DMS 273 (cell line): ENCODE results near the gene EFNB3.

ENCODE experiments used
- DNase-seq: peaks from one replicate; lab custom pipeline; 2025; ENCODE audit not compliant: unreplicated experiment; lab: John Stamatoyannopoulos, UW

Gene EFNB3

DNA sequence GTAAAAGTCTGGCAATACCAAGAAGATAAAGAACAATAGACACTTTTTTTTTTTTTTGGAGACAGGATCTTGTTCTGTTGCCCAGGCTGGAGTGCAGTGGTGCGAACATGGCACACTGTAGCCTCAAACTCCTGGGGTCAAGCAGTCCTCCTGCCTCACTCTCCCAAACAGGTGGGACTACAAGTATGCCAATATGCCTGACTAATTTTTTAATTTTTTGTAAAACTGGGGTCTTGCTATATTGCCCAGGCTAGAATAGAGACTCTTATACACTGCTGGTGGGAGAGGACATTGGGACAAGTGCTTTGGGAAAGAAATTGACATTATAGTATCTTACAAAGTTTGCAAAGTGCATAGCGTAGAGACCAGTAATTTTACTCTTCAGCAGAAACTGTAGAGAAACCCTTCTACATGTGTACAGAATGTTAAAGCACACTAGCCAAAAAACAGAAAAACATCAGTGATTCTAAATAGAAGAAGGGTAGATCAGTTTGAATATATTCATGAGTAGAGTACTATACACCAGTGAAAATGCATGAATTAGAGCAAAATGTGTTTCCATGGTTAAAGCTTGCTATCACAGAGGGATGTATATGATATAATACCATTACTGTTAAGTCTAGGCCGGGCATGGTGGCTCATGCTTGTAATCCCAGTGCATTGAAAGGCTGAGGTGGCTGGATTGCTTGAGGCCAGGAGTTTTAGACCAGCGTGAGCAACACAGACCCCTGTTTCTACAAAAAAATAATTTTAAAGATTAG, 7.0 kb upstream of the EFNB3 start:
- DNase-seq: no peak

DNA sequence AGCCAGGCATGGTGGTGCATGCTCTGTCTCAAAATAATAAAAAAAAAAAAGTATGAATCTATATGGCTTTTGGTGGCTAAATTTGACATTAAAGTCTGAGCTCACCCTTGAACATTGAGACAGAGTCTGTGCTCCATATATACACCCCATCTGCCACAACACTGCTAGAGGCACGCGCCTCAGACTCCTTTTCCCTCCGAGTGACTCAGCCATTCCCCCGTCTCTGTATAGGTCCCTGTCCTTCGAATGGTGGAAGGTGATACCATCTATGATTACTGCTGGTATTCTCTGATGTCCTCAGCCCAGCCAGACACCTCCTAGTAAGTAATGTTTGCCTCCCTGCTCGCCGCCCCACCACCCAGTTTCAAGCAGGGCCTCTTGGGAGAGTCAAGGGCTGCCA, 4.5 kb upstream of the EFNB3 start:
- DNase-seq: no peak

DNA sequence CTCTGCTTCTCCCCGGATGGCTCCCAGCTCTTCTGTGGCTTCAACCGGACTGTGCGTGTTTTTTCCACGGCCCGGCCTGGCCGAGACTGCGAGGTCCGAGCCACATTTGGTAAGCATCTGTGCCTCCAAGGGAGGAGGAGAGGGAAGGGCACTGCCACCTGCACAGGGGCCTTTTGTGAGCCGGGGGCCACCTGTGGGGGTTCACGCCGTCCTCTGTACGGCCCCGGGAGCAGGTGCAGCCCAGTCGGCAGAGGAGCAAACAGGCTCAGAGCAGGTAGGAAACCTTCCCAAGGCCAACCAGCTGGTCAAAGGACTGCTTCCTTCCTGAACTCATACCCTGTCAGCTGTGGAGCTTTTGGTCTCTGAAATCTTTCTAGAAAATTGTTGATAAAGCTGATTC, 3.3 kb upstream of the EFNB3 start:
- no peak for DNase-seq

DNA sequence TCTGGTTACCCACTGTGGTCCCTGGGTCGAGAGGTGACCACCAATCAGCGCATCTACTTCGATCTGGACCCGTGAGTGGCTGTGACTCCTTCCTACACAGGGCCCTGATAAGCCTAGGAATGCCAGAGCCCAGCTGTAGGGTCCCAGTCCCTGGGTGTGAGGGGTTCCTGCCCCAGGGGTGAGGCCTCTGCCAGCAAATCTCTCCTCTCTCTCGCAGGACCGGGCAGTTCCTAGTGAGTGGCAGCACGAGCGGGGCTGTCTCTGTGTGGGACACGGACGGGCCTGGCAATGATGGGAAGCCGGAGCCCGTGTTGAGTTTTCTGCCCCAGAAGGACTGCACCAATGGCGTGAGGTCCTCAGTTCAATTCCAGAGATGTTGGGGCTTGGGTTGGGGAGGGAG, 2.2 kb upstream of the EFNB3 start:
- DNase-seq: no peak

DNA sequence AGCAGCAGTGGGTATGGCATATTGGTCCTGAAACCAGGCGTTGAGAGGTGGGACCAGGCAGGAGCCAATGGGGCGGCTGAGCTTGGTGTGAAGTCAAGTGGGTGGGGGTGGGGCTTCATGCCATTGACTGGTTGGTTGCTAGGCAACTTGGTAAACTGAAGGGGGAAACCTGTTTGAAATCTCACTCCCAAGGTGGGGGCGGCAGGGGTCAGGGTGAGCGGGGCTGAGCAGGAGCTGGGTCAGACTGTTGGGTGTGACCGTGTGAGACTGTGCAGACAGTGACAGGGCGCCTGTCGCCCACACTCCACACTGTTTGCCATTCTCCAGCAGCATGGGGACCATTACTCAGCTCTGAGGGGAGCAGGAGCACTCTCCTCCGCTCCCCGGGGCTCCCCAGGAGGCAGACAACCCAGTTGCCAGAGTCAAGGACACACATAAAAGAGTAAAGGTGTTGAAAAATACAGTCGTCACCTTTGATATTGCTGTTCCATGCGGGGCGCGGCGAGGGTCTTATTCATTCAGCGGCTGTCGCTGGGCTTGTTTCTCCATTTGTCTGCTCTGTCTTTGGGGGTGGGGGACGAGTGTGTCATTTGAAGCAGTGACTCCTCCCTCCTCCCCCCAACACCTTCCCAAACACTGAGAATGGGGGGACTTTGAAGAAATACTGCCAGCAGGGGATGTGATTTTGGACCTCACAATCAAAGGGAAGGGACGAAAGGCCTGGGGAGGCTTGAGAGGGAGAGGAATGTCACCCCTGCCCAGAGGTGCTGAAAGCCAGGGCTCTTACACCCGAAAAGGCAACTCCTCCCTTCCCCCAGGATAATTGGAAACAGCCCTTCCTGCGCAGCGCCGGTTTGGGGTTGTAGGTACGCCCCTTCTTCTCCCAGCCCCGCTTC, 1.2 kb upstream of the EFNB3 start:
- peak; percentile 64 for DNase-seq

DNA sequence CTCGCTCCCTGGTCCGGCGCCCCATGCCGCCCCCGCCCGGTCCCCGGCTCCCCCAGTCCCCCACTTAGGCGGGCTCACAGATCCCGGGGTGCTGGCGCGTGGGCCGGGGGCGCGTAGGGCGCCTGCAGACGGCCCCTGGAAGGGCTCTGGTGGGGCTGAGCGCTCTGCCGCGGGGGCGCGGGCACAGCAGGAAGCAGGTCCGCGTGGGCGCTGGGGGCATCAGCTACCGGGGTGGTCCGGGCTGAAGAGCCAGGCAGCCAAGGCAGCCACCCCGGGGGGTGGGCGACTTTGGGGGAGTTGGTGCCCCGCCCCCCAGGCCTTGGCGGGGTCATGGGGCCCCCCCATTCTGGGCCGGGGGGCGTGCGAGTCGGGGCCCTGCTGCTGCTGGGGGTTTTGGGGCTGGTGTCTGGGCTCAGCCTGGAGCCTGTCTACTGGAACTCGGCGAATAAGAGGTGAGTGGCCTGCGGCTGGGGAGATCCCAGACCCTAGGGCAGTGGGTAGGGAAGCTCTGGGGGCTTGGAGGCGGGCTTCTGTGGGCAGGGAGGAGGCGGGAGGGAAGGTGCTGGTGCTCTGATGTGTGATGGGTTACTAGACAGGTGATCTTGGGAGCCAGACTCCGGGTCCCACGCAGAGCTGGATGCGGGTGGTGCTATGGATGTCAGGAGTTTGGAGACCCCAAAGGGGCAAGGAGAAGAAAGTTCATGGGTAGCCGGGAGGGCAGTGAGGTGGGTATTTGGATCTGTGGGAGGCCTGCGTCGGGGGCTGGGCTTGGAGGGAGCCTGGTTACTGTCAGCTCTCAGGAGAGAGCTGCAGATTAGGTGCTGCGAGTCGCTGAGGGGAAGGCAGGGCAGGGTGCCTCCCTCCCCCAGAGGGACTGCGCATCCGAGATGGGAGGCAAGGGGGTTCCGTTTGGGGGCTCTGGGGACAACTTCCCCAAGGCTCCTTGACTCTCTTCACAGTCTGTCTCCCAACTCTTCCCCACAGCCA, 560 bp downstream of the EFNB3 start:
- no peak for DNase-seq

DNA sequence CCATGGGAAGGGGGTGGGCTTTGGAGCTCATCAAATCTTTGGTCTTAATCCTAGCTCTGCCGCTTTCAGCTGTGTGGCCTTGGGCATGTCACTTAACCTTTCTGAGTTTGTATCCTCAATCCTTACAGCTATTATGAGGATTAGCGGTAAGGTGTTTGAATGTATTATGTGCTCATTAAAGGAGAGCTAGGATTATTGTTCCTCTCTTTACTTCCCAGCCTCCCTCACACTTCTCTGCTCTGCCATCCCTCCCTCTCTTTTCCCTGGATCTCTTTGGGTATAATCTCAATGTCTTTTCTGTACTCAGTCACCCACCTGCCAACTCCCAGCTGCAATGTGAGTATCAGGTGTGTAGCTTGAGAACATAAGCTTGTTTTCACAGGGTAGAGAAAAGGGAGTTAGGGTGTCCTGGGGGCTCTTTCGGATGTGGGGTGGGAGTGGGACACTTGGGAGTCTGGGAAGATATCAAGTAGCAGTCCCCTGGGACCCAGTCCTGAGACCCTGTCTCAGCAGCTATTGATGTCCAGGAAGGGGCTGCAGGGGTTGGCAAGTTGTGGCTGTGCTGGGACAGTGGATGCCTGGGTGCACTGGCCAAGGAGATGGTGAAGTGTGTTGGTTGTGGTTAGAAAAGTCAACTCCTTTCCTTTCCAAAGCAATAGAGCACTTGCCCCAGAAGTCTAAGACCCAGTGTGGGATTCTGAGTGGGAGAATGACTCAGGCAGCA, 1.8 kb downstream of the EFNB3 start:
- no peak for DNase-seq

DNA sequence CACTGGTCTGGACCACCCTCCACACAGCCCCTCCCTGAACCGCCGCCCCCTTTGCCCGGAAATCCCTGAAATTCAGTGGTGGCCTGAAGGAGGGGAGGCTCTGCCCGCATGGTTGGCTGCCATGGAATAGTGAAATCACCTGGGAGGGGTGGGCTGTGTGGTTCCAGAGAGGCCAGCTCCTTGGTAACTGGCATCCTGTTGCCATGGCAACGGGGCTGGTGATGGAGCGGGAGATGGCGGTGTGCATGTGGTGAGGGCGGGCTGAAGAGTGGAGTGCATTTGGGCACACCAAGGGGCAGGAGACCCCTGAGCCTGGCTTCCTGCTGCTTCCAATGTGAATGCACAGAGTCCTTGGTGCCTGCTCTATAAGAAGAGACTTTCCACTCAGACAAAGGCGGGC, 2.4 kb downstream of the EFNB3 start:
- DNase-seq: peak; percentile 59

DNA sequence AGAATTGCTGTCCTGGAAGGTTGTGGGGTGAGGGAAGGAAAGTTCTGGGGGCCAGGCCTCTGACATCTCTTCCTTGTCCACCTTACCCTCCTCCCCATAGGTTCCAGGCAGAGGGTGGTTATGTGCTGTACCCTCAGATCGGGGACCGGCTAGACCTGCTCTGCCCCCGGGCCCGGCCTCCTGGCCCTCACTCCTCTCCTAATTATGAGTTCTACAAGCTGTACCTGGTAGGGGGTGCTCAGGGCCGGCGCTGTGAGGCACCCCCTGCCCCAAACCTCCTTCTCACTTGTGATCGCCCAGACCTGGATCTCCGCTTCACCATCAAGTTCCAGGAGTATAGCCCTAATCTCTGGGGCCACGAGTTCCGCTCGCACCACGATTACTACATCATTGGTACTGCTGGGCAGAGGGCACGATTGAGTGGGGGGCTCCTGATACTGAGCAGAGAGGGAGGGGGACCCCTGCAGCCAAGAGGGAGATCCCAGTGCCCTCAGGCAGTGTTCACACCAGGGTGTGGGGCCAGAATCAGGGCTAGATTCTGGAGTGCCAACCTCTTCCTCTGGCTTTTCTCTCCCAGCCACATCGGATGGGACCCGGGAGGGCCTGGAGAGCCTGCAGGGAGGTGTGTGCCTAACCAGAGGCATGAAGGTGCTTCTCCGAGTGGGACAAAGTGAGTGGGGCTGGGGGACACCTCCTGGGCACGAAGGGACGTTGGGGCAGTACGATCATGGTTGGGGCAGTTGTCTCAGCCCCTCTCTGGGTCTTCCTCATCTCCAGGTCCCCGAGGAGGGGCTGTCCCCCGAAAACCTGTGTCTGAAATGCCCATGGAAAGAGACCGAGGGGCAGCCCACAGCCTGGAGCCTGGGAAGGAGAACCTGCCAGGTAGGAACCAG, 3.1 kb downstream of the EFNB3 start:
- DNase-seq: no peak

DNA sequence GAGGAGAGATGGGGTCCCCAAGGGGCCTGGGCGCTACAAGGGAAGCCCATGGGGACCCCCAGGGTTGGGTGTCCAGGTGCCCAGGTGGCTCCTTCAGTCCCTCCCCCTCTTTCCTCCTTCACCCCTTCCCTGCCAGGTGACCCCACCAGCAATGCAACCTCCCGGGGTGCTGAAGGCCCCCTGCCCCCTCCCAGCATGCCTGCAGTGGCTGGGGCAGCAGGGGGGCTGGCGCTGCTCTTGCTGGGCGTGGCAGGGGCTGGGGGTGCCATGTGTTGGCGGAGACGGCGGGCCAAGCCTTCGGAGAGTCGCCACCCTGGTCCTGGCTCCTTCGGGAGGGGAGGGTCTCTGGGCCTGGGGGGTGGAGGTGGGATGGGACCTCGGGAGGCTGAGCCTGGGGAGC, 4.0 kb downstream of the EFNB3 start:
- DNase-seq: no peak

DNA sequence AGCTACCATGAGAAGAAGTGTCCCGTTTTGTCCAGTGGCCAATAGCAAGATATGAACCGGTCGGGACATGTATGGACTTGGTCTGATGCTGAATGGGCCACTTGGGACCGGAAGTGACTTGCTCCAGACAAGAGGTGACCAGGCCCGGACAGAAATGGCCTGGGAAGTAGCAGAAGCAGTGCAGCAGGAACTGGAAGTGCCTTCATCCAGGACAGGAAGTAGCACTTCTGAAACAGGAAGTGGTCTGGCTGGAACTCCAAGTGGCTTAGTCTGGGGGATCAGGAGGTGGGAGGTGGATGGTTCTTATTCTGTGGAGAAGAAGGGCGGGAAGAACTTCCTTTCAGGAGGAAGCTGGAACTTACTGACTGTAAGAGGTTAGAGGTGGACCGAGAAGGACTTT, 5.3 kb downstream of the EFNB3 start:
- no peak for DNase-seq

DNA sequence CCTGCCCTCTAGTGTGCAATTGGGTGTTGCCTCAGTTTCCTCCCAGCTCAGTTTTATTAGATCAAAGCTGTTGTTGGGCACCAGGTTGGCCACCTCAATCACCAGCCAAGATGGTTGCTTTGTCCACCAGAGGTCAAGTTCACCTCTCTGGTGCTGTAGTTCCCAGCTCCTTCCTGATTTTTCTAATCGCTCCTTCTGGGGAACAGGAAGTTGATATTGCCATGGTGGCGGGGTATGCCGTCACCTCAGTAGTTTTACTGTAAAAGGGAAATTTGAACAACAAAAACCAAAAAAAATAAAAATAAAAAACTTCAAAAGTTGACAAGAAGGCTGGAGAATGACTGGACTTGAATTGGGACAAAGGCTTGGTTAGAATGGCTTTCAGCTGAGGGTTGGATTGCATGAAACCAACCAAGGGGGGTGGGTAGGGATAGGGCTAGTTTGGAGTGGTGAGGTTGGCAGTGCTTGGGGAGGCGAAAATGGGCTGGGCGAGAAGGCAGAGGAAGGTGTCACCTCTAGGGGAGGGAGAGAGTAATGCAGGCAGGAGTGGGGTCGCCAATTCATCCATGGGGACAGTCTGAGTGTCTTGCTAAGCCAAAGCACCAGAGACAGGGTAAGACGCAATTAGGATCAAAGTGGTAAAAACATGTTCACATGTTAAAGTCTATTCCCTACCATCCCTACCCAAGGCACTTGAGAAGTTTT, 6.2 kb downstream of the EFNB3 start:
- peak; percentile 27 for DNase-seq

DNA sequence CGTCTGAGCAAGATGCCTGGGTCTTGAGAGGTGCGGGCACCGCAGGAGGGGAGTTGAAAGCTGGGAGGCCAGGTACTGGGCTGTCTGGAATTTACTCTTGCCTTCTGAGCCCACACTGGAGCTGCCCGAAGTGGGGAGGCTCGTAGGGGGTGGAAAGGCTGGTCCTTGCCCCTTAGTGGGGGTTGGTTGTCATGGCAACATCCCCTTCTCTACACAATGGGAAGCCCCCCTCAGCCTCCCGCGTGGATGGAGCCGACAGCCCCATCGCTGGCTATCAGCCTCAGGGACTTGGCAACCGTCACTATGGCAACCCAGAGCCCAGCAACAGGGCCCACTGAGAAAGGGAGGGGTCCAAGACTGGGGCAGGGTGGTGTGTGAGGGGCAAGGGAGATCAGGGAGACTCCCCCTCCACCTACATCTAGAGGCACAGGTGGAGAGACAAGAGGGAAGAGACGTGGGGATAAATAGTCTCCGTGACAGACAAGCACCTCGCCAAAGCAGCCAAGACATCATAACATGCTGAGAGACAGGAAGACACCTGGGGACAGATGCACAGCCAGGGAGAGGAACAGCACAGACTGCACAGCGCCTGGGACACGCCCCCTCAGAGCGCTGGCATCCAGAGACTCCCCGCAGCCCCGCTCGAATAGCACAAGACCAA, 7.2 kb downstream of the EFNB3 start:
- DNase-seq: peak; percentile 43

DNA sequence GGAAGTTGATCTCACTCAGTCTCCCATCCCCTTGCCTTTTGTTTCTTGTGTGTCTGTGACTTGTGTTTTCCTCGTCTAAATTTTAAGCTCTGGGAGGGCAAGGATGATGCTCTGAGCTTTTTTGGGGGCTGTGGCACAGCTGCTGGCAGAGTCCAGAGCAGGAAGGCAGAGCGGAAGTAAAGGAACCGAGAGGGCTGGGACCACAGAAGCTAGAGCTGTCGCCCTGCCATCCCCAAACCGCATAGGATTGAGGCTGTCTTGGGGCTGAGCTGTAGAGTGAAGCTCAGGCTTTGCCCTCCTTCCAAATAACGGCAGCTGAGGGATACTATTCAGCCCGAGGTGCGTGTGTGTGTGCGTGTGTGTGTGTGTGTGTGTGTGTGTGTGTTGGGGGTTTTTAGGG, 8.8 kb downstream of the EFNB3 start:
- DNase-seq: no peak

DNA sequence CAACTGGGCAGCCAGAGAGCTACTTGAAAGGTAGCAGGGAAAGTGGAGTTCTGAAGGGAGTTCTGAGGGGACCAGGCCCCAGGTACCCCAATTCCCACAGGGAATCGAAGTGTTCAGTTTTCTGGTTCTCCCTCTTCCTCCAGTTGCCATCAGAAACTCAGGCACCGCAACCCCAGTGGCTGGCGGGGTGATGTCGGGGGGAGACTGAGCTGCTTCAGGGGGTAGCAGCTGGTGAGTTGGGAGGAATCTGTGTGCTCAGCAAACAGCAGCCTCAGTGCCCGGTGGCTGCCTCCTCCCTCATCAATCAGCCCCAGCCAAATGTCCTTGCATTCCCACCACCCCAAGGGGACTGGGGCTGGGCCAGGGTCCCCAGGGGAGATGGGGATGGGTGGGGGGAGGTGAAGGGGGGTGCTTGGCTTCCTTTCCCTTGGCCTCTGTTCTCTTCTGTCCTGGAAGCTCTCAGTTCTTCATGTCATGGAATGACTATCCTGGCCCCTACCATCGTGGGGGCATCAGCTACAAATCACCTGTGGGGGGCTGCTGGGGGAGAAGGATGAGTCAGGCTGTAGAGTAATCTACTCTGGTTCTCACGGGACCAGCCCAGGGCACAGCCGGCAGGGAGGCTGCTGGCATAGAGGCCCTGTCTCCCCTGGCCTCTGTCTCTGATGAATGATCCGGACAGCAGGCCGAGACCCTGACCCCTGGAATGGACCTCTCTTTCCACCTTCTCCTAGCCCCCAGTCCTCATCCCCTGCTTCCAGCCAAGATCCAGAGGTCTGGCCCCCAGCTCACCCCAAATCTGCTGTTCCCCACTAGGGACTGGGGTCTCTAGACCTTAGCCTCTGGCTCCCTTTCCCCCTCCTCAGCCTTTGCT, 10.0 kb downstream of the EFNB3 start:
- DNase-seq: no peak

DNA sequence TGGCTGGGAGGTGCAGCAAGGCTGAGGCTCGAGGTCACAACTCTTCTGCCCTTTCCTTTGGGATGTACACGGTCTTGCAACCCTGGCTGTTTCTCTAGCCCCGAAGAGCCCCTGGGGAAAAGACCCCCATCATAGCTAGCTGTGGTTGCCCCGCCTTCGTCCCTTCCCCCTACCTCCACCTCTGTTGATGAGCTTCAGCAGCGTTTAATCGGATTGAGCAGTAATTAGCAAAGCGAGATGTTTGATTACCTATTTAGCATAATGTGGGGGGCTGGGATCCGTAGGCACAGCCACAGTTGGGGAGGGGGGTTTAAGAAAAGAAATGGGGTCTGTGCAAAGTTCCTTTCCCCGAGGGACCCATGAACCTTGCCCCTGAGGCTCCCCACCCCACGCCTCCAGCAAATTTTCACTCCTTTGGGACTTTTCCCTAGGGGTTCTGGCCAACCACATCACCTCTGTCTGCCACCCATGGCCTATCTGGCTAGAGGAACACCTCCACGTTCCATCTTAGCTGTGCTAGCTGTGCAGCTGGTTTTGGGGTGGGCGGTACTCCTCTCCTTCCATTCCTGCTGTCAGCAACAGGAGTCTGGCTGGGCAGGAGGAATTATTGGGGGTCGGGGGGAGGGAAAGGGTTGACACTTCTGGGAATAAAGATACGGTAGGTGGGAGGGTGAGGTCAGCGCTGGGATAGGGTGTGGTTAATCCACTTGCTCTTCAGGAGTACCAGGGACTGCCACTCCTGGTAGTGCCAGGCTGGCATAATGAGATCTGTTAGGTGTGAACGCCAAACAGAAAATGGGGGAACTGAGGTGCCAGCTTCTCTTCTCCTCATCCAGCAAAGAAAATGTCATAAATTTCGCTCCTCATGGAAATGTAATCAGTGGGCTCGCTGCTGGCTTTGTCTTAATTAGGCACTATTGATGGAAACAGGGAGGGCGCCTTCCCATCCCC, 11.2 kb downstream of the EFNB3 start:
- no peak for DNase-seq
